Epithelial cell of esophagus (primary cell): ENCODE results near the gene CCDC33.
A peak's percentile ranks its signal among the peaks of the same experiment; 100 is the strongest.

Experiments
- DNase-seq: peaks from one replicate; pipeline ENCODE4 v3.0.0; 2010; ENCODE audit warnings: low read depth
- H3K4me3 ChIP-seq: 2 replicates; pipeline ENCODE4 v1.5.1; 2011; ENCODE audit warnings: mild to moderate bottlenecking, low read length, control low read depth
- TF ChIP-seq, protein P1 (sequence below): IDR thresholded peaks from 2 replicates; pipeline ENCODE4 v1.5.1; 2011; ENCODE audit warnings: low read depth, mild to moderate bottlenecking, low read length, control low read depth, inconsistent platforms; ENCODE audit not compliant: insufficient read depth; ENCODE audit errors: missing control alignments

CCDC33 gene

DNA sequence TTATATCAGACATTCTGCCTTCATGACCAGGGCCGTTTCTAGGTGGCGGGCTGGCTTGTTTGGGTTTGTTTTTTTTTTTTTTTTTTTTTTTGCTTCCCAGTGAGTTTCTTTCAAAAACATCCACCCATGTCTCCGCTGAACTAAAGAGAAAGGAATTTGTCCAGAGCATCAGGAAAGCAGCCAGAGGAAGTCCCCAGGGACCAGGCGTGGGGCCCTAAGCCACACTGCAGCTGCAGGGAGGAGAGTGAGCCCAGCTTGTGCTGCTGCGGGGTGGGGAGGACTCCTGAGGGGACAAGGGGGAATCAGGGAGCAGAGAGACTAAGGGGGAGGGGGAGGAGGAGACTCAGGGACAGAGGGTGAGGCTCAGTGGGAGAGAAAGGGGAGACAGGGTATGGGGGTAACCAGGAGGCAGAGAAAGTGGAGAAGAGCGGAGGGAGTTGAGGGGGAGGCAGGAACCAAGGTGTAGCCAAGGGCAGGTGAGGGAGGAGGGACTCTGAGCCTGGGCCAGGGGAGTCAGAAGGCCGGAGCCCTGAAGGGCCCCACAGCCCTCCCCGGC is 81.8 kb downstream of the CCDC33 start:
- no peak for DNase-seq
- TF ChIP-seq, protein P1, sequence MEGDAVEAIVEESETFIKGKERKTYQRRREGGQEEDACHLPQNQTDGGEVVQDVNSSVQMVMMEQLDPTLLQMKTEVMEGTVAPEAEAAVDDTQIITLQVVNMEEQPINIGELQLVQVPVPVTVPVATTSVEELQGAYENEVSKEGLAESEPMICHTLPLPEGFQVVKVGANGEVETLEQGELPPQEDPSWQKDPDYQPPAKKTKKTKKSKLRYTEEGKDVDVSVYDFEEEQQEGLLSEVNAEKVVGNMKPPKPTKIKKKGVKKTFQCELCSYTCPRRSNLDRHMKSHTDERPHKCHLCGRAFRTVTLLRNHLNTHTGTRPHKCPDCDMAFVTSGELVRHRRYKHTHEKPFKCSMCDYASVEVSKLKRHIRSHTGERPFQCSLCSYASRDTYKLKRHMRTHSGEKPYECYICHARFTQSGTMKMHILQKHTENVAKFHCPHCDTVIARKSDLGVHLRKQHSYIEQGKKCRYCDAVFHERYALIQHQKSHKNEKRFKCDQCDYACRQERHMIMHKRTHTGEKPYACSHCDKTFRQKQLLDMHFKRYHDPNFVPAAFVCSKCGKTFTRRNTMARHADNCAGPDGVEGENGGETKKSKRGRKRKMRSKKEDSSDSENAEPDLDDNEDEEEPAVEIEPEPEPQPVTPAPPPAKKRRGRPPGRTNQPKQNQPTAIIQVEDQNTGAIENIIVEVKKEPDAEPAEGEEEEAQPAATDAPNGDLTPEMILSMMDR, result no peak
- H3K4me3 ChIP-seq, result no peak overlapping the region

- TF ChIP-seq, protein P1, result no peak
- H3K4me3 ChIP-seq, result no peak overlapping the region
- DNase-seq, result no peak
These were observed 82.4 kb downstream of the CCDC33 start for GRCh38 chr15:74318376-74319137.

DNA sequence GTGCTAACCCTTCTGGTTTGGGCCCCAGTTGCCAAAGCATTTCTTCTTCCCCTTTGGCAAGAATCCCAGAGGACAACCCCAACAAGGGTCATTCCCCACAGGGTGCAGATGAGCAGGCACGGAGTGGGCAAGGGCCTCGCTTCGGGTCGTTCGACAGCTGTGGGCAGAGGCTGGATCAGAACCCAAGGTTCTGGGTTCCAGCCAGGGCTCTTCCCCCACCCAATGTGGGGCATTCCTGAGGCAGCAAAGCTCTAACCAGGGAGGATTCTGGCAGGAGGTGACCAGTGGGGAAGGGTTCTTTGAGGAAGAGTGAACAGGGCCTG is 83.0 kb downstream of the CCDC33 start:
- TF ChIP-seq, protein P1, result no peak
- no peak for DNase-seq
- no peak overlapping the region for H3K4me3 ChIP-seq

DNA sequence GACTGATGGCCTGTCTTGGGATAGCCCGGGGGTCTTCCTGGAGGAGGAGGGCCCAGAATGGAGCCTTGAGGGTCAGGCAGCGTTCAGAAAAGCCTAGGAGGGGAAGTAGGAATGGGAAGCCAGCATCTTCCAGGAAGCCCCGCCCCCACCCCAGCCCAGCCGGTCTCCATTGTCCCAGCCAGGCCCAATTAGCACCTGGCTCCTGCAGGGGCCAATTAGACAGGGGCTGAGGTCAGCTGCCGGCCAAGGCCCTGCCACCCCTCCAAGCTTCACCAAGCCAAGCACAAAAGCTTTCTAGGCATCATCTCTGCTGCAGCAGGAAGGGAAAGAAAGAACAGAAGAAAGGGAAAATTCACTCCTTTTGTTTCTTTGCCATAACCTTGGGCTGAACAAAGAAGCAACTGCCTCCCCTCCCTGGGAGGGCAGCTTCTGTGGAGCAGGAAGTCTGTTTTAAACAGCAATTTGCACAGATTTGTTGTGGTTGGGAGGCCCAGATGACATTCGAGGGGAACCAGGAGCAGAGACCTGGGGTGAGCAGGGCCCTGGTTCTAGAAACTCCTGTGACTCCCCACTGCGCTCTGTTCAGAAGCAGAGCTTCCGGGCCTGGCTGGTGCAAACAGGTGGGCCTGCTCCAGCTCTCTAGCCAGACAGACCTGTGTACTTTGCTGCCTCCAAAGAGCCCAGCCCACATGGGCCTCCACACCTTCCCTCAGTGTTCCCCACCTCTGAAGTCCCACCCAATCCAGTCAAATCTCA is 83.6 kb downstream of the CCDC33 start:
- no peak overlapping the region for H3K4me3 ChIP-seq
- DNase-seq, result no peak
- TF ChIP-seq, protein P1, result no peak

GRCh38 chr15:74320352-74321247 is 84.5 kb downstream of the CCDC33 start:
- DNase-seq, result peak; percentile 46
- TF ChIP-seq, protein P1, result peak; percentile 82
- no peak overlapping the region for H3K4me3 ChIP-seq

- TF ChIP-seq, protein P1, result peak; percentile 84
These were observed 86.5 kb downstream of the CCDC33 start for GRCh38 chr15:74322558-74323180.

More at GRCh38 chr15:74322558-74323180, 86.5 kb downstream of the CCDC33 start:
- DNase-seq, result peak; percentile 60
- H3K4me3 ChIP-seq, result no peak overlapping the region
